HG03135 (cell line): ENCODE data around the gene XIRP2.
"Not testable (repeated sequence)": the region's sequence is repeated elsewhere in the genome, so short reads cannot be mapped to it uniquely, and the experiment has no call there.

ENCODE experiments used
- ATAC-seq: cut with Tn5 transposase; IDR thresholded peaks from one replicate; pipeline ENCODE4 v1.9.1; 2021; ENCODE audit warnings: mild to moderate bottlenecking, moderate library complexity; ENCODE audit not compliant: unreplicated experiment

XIRP2 gene

DNA sequence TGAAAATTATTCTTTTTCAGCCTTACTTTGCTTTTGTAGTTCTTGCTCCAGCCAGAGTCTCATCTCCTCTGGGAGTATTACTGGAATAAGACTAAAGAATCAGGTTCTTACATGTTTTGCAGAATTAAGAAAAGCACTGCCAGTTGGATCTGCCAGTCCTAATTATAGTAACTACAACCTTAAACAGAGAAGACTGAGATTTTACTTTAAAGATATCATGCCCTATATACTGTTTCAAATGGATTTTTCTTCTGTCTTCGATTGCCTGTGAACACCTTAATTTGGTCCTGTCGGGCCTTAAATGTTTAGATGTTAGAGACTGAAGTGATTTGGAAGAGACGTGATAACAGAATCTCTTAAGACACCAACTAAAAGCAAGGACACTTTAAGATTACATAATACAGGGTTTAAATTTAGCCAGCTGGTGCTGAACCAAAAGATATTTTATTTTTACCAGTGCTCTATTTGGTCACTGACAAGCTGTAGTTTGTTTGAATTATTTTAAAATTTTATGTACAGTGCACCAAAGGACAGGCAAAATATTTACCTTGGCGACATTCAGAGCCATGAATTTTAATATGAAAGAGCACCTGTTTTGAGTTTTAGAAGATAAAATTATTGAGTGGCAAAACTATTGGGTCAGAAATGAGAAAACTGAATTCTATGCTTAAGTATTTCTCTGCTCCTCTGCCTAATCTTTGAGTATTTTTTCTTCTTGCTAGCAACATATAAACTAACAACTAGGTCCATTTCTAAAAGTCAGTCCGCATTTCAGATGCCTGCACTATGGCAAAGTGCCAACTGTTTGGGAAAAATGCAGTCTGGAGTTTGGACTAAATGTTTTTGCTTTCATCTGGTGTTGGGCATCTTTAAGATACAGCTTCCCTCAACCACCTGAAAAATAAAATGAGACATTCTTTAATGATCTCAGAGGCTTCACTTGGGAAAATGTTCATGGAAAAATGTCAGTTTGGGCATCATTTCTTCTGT is 300.0 kb downstream of the XIRP2 start:
- ATAC-seq: no peak

DNA sequence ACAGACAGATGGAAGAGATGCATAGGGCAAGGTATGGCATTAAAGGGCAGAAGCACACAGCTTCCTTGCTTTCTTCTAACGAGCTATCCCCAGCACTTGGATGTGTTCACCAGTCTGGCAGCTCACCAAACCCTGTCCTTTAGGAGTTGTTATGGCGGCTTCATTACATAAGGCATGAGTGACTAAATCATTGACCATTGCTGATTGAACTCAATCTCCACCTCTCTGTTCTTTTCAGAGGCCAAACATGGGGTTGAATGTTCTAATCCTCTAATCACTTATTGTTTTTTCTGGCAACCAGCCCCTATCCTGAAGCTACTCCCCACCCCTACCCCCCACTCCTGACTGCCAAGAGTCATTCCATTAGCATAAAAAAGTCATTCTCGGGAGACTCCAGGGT is 301.8 kb downstream of the XIRP2 start:
- no peak for ATAC-seq

DNA sequence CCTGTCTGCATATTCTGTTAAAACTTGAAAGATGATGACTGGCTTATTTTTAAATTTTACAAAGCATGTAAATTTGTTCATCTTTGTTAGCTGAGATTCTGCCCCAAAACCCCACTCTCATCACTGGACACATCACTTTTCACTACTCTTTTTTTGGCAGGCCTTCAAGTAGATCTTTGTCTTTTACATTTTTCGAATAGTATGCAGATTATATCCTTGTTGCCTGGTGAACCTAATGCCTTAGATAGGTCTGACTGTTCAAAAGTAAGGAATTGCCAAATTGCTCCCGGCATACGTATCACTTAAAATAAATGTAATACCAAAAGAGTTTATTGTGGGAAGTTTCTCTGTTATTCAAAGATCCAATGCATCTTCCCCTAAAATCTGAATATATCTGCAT is 303.3 kb downstream of the XIRP2 start:
- no peak for ATAC-seq

DNA sequence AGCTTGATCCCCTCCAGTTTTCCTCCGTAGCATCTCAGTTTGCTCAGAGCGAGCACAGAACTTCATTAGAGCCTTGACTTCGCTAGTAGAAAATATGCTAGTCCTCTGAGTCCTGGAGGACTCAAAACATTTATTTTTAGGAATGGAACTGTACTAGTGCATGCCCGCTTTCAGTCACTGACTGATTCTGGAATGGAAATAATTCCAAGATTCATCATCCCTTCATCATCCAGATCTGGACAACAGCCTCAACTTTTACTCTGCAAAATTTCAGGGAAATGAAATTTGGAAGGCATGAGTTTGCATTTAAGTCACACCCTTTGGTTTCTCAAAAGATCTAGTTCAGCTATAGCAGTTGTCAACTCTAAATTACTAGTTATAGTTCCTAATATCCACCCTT is 304.6 kb downstream of the XIRP2 start:
- no peak for ATAC-seq

DNA sequence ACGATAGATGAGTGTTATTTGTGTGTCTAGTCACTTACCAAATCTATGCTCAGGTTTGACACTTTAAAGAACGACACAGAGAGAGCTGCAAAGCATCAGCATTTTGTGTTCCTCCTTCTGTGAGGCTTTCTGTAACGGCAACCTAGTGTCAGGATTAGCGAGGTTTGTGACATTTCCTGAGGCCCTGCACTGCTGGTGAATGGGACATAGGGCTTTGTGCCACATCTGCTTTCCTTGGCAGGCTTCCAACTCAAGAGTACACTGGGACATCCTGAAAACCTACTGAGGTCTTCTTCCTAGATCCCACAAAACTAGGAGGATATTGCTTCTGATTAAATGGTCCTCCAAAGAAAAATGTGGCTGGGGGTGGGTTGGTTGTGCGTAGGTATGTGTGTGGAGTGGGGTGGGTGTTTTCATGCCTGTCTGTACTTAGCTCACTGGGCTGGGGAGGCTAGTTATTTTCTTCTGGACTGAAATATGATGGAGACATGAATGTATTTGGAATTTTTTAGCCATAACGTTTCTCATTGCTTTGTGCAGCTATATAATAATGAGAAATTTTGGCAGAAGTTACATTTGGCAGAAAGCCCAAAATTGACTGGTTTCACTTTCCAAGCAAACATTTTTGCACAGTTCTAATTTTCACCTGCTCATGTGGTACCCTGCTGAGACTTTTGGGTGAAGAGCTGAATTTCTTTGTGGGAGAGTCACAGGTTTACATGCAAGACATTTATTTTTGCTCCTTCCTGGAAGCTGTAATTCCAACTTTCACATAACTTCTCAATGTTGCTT is 308.4 kb downstream of the XIRP2 start:
- no peak for ATAC-seq

DNA sequence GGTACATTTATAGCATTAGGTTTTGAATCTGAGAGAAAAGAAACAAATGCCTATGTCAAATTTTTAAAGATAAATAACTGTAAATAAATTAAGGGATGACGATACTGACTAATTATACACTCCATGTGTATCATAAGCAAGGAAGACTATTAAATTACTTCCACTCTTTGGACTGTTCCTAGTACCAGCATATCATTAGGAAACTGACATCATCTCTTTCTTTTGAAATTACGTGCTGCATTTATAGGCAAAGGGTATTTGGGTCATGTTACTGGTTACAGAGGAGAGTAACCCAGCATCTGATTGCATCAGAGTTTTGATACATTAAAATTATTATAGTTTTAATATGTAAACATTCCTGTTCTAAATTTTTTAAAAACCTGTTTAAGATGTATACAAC is 309.7 kb downstream of the XIRP2 start:
- no peak for ATAC-seq

DNA sequence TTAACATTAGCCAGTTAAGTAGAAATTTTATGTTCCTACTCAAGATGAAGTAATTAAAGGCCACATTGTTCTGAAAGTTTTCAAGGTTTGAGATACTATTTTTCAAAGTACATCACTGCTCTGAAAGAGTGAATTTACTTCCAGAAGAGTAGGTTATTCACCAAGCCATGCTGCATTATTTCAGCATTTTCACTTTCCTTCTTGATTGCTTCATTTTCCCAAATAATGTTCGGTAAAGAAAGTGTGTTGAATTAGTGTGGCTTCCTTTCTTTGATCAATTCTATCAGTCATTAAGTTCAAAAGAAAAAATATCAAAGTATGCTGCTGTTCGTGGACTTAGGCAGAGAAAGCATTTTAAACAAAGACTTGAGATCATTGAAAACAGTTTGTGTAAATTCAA is 310.3 kb downstream of the XIRP2 start:
- ATAC-seq: no peak

DNA sequence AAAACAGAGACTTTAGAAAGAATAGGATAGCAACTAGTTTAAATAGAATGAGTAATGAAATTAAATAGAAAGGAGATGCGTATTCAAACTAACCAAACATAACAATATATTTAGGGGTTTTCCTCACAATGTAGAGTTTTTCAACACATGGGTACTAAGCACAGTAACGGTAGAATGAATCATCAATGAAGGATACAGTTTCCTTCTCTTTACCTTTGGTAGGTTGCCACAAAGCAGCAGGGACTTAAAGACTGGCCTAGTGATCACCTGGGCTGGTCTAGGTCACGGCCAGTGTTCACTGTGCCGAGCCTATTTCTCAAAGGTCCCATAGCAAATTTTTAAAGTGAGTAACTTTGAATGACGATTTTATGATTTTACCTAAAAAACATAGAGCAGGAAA is 311.7 kb downstream of the XIRP2 start:
- no peak for ATAC-seq

DNA sequence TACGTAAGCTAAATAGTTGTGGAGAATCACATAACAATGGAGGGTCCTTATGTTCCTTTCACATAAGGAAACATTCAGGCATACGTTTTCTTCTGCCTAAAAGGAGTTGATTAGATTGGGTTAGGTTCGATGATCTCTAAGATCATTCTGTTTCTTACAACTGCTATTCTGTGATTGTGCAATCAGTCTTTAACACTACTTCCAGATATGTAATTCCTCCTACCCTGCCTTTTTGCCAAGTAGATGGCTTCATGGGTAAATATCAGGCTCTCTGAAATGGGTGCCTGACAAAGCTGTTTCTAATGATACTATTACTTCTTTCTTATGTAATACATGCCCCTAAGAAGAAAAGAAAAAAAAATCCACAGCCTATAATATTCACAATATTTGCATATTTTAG is 321.5 kb downstream of the XIRP2 start:
- no peak for ATAC-seq

DNA sequence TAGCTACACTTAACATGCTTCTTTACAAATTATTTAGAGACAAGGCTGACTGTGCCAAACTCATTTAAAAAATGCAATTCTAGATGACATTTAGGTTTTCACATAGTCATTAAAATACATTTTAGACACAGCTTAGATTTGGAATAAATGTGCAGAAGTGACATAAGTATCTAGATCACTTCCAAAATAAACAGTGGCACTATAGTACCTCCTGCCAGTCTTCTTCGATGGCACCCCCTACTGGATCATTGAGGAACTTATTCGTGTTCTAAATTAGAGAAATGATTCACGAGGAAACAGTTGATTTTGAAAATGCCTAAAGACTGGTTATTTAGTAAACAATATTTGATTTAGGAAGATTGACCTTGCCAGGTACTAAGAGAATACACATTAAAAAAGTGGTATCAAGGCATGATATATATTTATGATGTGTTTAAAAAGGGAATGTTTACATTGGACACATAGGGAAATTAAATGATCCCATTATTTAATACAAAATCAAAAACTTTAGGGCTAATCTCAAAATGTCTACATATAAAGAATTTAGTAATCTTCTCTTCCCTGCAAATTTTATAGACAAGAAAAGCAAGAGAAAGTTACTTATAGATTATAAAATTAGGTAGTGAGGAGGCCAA is 323.9 kb downstream of the XIRP2 start:
- no peak for ATAC-seq

DNA sequence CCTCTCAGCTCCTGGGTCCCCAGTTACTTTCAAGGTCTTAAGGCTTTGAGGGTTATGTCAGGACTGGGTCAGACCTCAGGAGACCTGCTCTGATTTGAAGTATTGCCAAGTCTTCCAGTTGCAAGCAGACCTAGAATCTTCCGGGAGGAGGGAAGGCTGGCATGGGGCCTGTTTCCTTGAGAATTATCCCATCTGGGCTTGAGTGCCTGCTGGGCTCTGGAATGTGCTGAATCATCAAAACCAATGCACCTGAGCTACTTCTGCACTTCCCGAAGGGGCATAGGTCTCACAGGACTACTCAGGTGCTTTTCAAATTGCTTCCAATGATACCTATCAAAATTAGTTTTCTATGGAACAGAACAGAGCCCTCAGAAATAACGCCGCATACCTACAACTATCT is 327.3 kb downstream of the XIRP2 start:
- no peak for ATAC-seq

DNA sequence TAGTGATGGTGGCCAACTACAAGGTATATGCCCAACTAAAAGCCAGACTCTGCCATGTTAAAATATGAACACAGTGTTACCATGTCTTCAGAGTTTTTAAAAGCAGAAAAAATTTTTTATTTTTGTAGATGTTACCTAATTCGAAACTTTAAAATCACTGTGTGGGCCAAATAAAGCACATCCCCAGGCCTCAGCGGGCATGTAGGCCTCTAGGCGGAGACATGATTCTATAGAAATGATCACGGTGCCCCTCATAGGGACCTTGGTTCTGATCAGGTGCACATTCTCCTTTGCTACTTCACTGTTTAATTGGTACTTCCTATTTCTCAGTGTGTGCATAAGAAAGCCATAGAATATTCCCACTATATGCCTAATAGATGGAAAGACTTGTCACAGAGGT is 349.2 kb downstream of the XIRP2 start:
- ATAC-seq: no peak

DNA sequence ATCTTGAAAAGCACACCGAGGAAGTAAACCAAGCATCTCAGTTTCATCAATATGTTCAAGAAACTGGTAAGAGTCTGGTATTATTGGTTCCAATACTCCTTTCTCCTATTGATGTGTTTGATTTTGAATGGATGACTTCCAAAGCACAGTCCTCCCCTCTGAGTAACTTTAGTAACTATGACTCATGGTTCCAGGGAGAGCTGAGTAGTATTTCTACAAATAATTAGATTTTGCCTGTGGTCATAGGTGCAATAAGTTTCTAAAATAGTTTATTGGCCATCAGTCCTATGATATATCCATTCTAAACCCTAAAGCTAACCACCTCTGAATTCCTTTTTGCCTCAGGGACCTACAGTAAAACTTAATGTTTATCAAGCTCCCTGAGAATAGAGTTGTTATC is 352.4 kb downstream of the XIRP2 start:
- no peak for ATAC-seq

DNA sequence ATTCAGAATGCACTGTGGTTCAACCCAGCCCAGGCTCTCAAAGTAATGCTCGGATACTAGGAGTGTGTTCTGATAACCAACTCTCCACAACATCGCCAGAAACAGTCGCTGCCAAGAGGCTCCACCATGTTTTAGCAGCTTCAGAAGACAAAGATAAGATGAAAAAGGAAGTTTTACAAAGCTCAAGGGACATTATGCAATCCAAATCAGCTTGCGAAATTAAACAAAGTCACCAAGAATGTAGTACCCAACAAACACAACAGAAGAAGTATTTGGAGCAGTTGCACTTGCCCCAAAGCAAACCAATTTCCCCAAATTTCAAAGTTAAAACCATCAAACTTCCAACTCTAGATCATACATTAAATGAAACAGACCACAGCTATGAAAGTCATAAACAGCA is 360.9 kb downstream of the XIRP2 start:
- ATAC-seq: no peak

DNA sequence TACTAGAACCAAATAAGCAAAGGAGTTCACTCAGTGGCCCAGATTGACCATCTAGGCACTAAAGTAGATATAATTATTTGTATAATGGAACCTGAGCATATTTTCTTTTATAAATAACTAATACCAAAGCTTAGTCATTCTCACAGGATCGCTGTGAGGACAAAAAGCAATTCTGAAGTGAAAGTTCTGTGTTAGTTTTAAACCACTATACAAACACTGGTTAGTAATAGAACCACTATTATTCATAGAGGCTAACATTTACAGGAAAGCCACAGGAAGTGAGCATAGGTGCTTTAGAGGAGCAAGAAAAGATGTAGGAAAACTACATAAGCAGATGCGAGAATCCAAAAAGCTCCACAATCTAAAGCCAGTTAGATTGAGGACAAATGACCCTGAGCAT is 364.7 kb downstream of the XIRP2 start:
- ATAC-seq: no peak

DNA sequence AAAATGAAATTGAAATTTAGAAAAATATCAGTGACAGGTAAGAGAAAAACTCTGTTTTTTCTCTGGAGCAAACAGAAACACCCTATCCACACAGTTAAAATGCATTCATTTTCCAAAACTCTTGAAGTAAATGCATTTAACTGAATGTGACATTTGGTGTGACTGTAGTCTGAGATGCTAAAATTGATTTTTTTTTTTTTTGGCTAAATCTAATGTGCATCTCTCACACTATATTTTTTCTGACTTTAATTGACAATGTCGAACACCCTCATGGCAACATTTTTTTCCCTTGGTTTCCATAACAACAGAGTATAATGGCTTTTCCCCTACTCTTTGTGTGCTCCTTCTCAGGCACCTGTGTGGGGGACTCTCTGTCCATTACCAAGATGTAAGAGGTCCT is 366.4 kb downstream of the XIRP2 start:
- no peak for ATAC-seq

DNA sequence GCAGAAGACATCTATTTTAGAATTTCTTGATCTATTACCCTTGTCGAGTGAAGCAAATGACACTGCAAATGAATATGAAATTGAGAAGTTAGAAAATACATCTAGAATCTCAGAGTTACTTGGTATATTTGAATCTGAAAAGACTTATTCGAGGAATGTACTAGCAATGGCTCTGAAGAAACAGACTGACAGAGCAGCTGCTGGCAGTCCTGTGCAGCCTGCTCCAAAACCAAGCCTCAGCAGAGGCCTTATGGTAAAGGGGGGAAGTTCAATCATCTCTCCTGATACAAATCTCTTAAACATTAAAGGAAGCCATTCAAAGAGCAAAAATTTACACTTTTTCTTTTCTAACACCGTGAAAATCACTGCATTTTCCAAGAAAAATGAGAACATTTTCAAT is 370.4 kb downstream of the XIRP2 start:
- no peak for ATAC-seq

DNA sequence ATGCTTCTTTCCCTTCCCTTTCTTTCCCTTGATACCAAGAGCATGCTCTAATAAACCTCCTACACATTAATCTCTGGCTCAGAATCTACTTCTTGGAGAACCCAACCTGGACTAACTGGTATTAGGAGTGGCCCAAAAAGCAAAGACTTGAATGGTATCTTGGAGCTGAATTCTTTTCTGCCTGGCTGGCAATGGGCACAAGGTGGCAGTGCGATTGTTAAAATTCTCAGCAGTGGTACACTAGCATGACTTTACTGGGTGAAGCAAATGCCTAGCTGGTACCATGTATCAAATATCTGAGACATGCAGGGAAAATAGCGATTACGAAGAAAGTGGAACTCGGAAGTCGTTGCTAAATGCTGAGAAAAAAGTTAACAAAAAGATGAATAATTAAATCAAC is 376.1 kb downstream of the XIRP2 start:
- no peak for ATAC-seq

DNA sequence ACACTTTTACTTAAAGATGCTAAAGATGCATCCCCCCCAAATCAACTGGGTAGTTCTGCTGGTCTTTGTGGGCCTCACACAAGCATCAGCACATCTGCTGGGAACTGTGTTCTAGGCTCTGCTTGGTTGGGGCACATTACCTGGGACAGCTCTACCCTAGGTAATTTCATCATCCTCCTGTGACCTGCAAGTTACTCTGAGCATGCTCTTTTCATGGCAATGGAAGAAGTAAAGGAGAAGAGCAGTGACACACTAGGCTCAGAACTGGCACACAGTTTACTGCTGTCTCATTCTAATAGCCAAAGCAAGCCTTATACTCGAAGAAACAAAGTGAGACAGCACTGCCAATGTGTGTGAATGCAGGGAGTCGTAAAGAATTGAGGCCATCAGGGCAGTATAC is 376.7 kb downstream of the XIRP2 start:
- ATAC-seq: no peak

DNA sequence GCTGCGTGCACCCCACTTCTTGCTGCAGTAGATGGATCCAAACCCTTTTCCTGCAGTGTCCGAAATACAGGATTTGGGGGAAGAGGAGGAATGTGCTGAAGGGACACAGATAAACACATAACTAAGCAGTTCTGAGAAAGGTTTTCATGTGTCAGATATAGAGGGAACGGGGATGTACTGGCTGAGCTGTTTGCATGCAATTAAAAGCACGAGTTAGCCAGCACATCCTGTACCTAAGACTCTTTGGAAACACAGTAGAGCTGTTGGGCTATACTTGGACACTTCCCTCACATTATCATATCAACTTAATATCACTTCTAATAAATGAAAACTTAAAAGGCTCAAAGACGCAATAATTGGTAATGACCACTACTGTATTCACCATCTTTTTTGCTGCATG is 377.4 kb downstream of the XIRP2 start:
- no peak for ATAC-seq

DNA sequence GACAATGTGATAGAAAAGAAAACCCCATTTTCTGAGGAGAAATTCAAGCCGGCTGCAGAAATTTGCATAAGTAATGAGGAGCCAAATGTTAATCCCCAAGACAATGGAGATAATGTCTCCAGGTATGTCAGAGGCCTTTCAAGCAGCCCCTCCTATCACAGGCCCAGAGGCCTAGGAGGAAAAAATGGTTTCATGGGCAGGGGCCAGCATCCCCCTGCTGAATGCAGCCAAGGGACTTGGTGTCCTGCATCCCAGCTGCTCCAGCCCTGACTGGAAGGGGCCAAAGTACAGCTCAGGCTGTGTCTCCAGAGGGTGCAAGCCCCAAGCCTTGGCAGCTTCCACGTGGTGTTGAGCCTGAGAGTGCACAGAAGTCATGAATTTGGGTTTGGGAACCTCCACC is 380.0 kb downstream of the XIRP2 start:
- ATAC-seq: not testable (repeated sequence)

DNA sequence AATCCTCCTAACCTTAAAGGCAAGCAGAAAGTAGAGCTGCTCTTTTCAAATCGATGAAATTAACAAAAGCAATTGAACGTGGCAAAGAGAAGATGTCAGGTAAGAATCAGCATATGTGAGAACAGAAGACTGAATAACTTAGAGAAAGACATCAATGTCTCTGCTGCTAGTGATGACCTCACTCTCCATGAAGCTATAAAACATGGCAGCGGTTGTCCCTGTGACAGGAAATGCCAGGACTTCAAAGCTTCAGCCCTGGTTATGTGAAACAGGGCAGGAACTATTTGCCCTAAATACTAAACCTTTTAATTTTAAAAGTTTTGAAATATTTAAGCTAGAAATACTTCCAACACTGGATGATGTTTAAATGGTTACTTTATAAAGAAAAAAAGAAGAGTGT is 383.7 kb downstream of the XIRP2 start:
- ATAC-seq: no peak
